HG02973 (cell line): ENCODE results near the gene CNTRL.
A peak's percentile ranks its signal among the peaks of the same experiment; 100 is the strongest.
"Not testable (repeated sequence)": the region's sequence is repeated elsewhere in the genome, so short reads cannot be mapped to it uniquely, and the experiment has no call there.

ENCODE experiments used
- ATAC-seq: cut with Tn5 transposase; IDR thresholded peaks from one replicate; pipeline ENCODE4 v1.9.1; 2021; ENCODE audit warnings: moderate library complexity; ENCODE audit not compliant: unreplicated experiment

CNTRL gene

DNA sequence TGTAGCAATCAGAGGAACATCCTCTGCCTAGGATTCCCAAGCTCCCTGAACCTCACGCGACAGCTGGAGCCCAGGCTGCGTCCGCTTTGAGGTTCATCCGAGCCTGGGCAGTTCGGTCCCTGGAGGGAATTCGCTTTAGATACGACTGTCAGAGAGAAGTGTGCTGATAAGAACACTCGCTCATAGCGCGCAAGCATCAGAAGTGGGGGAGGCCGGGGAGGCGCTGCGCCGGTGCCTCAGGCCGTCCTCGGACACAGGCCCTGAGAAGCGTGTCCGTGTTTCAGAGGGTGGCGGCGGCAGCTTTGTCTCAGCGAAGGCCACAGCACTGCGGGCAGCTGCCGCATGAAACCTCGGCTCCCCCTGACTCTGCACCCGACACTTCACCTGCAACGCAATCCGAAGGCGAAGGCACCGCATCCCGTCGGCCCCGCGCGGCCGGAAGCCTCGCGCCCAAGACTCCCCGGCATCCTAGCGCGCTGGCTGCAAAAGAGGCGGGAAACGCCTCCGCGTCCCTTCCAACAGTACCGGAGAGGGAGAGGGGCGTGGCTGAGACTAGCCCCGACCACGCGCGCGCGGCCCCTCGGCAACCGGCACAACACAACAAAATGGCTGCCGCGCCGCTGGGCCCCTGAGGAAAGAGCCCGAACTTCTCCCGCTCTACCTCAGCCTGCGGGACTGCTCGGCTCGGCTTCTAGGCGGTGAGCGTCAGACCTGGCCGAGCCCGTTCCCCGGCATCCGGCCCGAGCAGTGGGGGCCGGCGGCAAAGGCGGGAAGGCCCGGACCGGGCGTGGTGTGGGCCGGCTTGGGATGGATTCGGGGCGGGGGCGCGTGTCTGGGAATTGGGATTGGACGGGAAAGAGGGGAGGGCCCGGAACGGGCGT, at the start of gene CNTRL:
Gene CNTRL, plus strand, starts transcription at position 586 of the 881 bp plus-strand sequence. CDS start 13,372 bp downstream, outside the sequence.
- ATAC-seq, result peak; percentile 59

DNA sequence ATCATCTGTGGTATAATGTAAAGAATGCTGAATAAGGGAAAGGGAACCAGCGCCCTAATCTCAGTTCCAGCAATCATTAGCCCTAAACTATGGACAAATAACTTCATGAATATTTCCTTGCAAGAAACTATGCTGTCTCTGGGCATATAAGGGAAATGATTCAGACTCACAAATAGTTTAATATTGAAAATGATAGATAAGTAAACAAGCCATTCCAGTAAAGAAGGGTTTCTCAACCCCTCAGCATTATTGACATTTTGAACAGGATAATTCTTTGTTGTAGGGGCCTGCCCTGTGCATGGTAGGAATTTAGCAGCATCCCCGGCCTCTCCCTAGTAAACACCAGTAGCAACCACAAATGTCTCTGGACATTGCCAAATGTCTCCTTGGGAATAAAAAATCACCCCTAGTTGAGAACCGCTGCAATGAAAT, 48.5 kb upstream of the CNTRL start:
- no peak for ATAC-seq

- no peak for ATAC-seq
Observed at GRCh38 chr9:121026768-121027167, 48.0 kb upstream of the CNTRL start.

DNA sequence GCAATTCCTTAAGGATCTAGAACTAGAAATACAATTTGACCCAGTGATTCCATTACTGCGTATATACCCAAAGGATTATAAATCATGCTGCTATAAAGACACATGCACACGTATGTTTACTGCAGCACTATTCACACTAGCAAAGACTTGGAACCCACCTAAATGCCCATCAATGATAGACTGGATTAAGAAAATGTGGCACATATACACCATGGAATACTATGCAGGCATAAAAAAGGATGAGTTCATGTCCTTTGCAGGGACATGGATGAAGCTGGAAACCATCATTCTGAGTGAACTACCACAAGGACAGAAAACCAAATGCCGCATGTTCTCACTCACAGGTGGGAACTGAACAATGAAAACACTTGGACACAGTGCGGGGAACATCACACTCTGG, 46.5 kb upstream of the CNTRL start:
- not testable (repeated sequence) for ATAC-seq

DNA sequence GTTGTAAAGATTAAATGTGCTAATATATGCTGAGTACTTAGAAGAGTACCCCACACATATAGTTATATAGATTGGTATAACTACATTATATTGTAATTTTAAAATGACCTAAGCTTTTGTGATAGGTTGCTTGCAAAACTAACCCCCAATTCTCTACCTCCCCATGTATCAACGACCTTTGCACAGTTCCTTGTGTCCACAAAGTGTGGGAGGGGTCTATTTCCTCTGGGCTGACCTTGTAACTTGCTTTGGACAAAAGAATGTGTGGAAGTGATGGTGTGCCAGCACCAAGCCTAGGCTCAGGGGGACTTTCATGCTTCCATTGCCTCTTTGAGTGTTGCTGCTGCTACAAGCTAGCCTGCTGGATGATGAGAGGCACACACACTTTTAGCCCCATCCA, 45.3 kb upstream of the CNTRL start:
- ATAC-seq, result no peak

GRCh38 chr9:121034529-121034928, 40.2 kb upstream of the CNTRL start:
- ATAC-seq, result no peak

DNA sequence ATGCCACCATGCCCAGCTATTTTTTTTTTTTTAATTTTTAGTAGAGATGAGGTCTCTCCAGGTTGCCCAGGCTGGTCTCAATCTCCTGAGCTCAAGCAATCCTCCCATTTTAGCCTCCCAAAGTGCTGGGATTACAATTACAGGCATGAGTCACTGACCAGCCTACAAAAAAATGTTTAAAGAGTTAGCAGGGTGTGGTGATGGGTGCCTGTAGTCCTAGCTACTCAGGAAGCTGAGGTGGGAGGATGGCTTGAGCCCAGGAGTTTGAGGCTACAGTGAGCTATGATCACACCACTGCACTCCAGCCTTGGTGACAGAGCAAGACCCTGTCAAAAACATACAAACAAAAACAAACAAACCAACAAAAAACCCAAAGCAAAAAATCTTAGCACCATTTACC, 39.0 kb upstream of the CNTRL start:
- ATAC-seq, result not testable (repeated sequence)

DNA sequence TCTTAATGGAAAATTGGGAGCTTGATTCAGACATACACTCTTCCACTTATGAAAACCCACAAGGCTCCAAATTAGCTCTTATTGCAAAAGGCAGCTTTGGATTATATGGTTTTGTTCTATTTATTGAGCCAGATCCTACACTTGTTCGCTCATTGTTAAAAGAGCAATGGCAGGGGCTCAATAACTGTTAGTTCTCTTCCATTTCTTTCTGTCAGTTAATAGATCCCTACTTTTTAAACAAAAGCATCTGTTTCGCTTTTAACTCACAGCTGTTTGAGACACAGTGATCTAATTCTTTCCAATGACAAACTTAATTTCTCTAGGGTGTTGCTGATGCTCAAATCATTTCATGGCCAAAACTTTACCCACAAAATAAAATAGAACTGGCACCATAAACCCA, 36.4 kb upstream of the CNTRL start:
- no peak for ATAC-seq

- no peak for ATAC-seq
Observed at GRCh38 chr9:121038804-121039203, 36.0 kb upstream of the CNTRL start.

GRCh38 chr9:121048175-121048574, 26.6 kb upstream of the CNTRL start:
- ATAC-seq, result no peak

DNA sequence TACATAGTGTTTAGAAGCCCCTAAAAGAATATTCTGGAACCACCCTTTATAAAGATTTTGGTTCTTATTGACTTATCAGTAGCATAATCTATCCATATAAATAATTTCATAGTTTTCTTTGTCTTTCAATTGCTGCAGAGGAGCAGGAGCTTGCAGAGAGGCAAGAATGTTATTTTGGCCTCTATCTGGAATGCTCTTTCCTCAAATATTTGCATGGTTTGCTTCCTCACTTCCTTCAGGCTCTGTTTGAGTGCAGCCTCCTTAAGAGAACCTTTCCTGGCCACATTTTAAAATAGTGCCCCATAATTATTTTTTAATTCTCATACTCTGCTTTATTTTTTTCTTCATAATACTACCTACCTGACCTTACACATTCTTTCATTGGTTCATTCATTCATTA, 26.1 kb upstream of the CNTRL start:
- ATAC-seq, result no peak

- no peak for ATAC-seq
Observed at GRCh38 chr9:121050128-121050988, 24.4 kb upstream of the CNTRL start, which contains the start of gene C5. Gene C5 (minus strand): TSS chr9:121050275. CDS start chr9:121050246, 29 bp downstream.

DNA sequence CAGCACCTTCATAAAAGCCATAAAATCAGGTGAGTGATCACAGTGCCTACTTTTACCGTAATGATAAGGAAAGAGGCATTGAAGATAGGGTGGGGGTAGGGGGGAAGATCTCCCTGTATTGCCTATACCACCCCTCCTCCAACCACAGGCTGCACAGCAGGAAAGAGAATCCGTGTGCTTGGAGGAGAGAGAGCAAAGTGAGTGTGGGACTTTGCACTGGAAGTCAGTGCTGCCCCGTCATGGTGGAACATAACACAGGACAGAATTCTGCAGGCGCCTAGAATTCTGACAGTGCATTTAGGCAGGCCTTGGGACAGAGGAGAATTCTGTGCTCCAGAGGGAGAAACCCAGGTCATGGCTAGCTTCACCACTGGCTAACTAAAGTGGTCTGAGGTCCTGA, 21.2 kb upstream of the CNTRL start:
- ATAC-seq, result no peak

DNA sequence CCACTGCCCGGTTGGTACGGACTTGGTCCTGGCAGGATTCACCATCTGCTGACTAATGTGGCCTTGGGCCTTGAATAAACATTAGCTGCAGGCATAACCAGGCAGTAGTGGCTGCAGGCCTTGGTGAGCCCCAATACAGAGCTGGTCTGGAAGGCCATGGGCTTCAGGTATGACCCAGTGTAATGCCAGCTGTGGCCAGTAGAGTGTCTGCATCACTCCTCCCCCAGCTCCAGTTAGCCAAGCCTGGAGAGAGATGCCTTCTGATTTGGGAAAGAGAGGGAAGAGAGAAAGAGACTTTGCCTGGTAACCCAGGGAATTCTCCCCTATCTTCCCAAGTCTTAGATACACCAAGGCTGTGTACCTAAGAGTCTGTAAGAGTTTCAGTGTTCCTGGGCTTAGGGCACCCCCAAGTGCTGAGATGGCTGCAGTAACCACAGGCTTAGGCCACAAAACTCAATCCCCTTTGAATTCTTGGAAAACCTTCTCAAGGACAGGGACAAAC, 19.1 kb upstream of the CNTRL start:
- ATAC-seq, result no peak

DNA sequence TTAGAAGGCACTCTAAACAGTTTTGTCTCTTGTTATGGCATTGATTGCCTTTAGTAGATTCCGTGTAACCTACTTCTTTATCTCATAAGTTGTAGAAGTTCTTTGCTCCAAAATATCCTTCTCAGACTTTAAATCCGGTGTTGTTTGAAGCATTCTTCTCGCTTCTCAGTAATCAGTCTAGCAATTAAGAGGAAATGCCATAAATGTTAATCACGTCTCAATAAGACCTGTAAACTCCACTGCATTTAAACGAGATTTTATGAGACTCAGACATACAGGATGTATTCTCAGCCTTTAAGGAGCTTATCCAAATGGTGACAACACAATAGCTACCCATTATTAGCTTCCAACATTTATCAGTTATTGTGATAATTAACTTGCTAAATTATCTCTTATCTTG, 16.9 kb upstream of the CNTRL start:
- no peak for ATAC-seq

DNA sequence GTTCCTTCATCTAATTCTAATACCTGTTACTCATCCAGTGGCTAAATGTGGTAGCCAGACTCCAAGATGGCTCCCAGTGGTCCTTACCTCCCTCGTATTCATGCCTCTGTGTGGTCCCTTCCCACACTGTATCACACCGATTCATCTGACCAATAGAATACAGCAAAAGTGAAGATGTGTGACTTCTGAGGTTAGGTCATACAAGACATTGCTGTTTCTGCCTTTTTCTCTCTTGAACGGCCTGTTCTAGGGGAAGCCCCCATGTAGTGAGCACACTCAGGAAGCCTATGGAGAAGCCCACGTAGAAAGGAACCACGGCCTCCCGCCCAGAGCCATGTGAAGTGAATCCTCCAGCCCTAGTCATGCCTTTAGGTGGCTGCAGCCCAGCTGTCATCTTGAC, 15.2 kb upstream of the CNTRL start:
- ATAC-seq, result no peak

- no peak for ATAC-seq
Observed at GRCh38 chr9:121059998-121060636, 14.6 kb upstream of the CNTRL start.

GRCh38 chr9:121066850-121067249, 7.9 kb upstream of the CNTRL start:
- ATAC-seq, result no peak

DNA sequence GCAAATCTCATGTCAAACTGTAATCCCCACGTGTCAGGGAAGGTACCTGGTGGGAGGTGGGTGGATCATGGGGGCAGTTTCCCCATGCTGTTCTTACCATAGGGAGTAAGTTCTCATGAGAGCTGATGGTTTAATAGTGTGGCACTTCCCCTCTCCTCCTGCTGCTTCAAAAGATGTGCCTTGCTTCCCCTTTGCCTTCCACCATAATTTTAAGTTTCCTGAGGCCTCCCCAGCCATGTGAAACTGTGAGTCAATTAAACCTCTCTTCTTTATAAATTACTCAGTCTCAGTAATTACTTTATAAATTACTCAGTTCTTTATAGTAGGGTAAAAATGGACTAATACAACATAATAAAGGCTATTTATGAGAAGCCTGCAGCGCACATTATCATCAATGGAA, 7.1 kb upstream of the CNTRL start:
- no peak for ATAC-seq

- no peak for ATAC-seq
Observed at GRCh38 chr9:121069396-121069795, 5.4 kb upstream of the CNTRL start.

- no peak for ATAC-seq
Observed at GRCh38 chr9:121071370-121071755, 3.4 kb upstream of the CNTRL start.
